Measurements from ENCODE around the gene ABCG2.

ABCG2 gene

GRCh38 chr4:88119943-88120342 is 38.5 kb downstream of the ABCG2 start:
- peaks cover 8% of the 10 kb centered on the region; the same call in 1 of the 2 replicates for H3K9me3 ChIP-seq (ENCODE audit: insufficient read depth, low read length)
- H3K27me3 ChIP-seq (ENCODE audit: low read depth, low read length), result no peaks in the 10 kb centered on the region
- peaks cover 19% of the 10 kb centered on the region for H3K36me3 ChIP-seq (replicated peaks; ENCODE audit: low read depth, low read length)
- no peak overlapping the region for H3K4me3 ChIP-seq (ENCODE audit: low read length)
- H4K20me1 ChIP-seq (ENCODE audit: insufficient read depth, low read length), result no peaks in the 10 kb centered on the region
- TF ChIP-seq CTCF (IDR thresholded peaks at IDR 0.05; ENCODE audit: low read depth, low read length), result no peak
- TF ChIP-seq EZH2phosphoT487 (IDR thresholded peaks at IDR 0.05; ENCODE audit: low read depth), result no peak
- peaks cover 6% of the 10 kb centered on the region; the same call in 1 of the 2 replicates for H3K4me1 ChIP-seq (ENCODE audit: low read length)
- no peak overlapping the region for H3K27ac ChIP-seq (ENCODE audit: low read length)
- H3K4me2 ChIP-seq (ENCODE audit: low read length), result no peak overlapping the region
- no peaks in the 10 kb centered on the region for H3K79me2 ChIP-seq (ENCODE audit: low read length)
- no peak overlapping the region for H2AFZ ChIP-seq (ENCODE audit: low read depth, low read length)
- no peak overlapping the region for H3K9ac ChIP-seq (ENCODE audit: low read length)

GRCh38 chr4:88115587-88115986 is 42.9 kb downstream of the ABCG2 start:
- H3K36me3 ChIP-seq (replicated peaks; ENCODE audit: low read depth, low read length), result peaks cover 7% of the 10 kb centered on the region
- TF ChIP-seq EZH2phosphoT487 (IDR thresholded peaks at IDR 0.05; ENCODE audit: low read depth), result no peak
- TF ChIP-seq CTCF (IDR thresholded peaks at IDR 0.05; ENCODE audit: low read depth, low read length), result no peak

GRCh38 chr4:88112856-88113255 is 45.6 kb downstream of the ABCG2 start:
- TF ChIP-seq CTCF (IDR thresholded peaks at IDR 0.05; ENCODE audit: low read depth, low read length) (no peak), EZH2phosphoT487 (IDR thresholded peaks at IDR 0.05; ENCODE audit: low read depth) (no peak)
- Histone ChIP-seq H3K27ac (ENCODE audit: low read length) (no peak overlapping the region), H4K20me1 (ENCODE audit: insufficient read depth, low read length) (no peaks in the 10 kb centered on the region), H3K4me2 (ENCODE audit: low read length) (no peak overlapping the region), H3K4me3 (ENCODE audit: low read length) (no peak overlapping the region), H3K4me1 (ENCODE audit: low read length) (peaks cover 6% of the 10 kb centered on the region; the same call in 1 of the 2 replicates), H3K36me3 (replicated peaks; ENCODE audit: low read depth, low read length) (peaks cover 2% of the 10 kb centered on the region), H3K79me2 (ENCODE audit: low read length) (no peaks in the 10 kb centered on the region), H3K9me3 (ENCODE audit: insufficient read depth, low read length) (no peaks in the 10 kb centered on the region), H3K9ac (ENCODE audit: low read length) (no peak overlapping the region), H2AFZ (ENCODE audit: low read depth, low read length) (no peak overlapping the region), H3K27me3 (ENCODE audit: low read depth, low read length) (no peaks in the 10 kb centered on the region)

More at GRCh38 chr4:88115587-88115986, 42.9 kb downstream of the ABCG2 start:
- H3K4me1 ChIP-seq (ENCODE audit: low read length), result peaks cover 6% of the 10 kb centered on the region; the same call in 1 of the 2 replicates
- no peaks in the 10 kb centered on the region for H4K20me1 ChIP-seq (ENCODE audit: insufficient read depth, low read length)
- H3K79me2 ChIP-seq (ENCODE audit: low read length), result no peaks in the 10 kb centered on the region
- no peak overlapping the region for H3K27ac ChIP-seq (ENCODE audit: low read length)
- no peak overlapping the region for H3K4me3 ChIP-seq (ENCODE audit: low read length)
- no peaks in the 10 kb centered on the region for H3K27me3 ChIP-seq (ENCODE audit: low read depth, low read length)
- no peak overlapping the region for H2AFZ ChIP-seq (ENCODE audit: low read depth, low read length)
- H3K9me3 ChIP-seq (ENCODE audit: insufficient read depth, low read length), result peaks cover 6% of the 10 kb centered on the region; the same call in 1 of the 2 replicates
- H3K4me2 ChIP-seq (ENCODE audit: low read length), result no peak overlapping the region
- H3K9ac ChIP-seq (ENCODE audit: low read length), result no peak overlapping the region

GRCh38 chr4:88110826-88111225 is 47.6 kb downstream of the ABCG2 start:
- H3K4me1 ChIP-seq (ENCODE audit: low read length), result peaks cover 9% of the 10 kb centered on the region

More at GRCh38 chr4:88110826-88111225, 47.6 kb downstream of the ABCG2 start:
- Histone ChIP-seq H3K9ac (ENCODE audit: low read length) (no peak overlapping the region), H3K27me3 (ENCODE audit: low read depth, low read length) (no peaks in the 10 kb centered on the region), H3K79me2 (ENCODE audit: low read length) (no peaks in the 10 kb centered on the region), H2AFZ (ENCODE audit: low read depth, low read length) (no peak overlapping the region), H3K4me3 (ENCODE audit: low read length) (no peak overlapping the region), H3K4me2 (ENCODE audit: low read length) (no peak overlapping the region), H4K20me1 (ENCODE audit: insufficient read depth, low read length) (no peaks in the 10 kb centered on the region), H3K9me3 (ENCODE audit: insufficient read depth, low read length) (no peaks in the 10 kb centered on the region), H3K27ac (ENCODE audit: low read length) (no peak overlapping the region), H3K36me3 (replicated peaks; ENCODE audit: low read depth, low read length) (no peaks in the 10 kb centered on the region)
- TF ChIP-seq EZH2phosphoT487 (IDR thresholded peaks at IDR 0.05; ENCODE audit: low read depth) (no peak), CTCF (IDR thresholded peaks at IDR 0.05; ENCODE audit: low read depth, low read length) (no peak)

All from OCI-LY3 (cell line).